ENCODE results near the gene DESI1. TPM values are rescaled to one million over a fixed set of nuclear protein-coding genes. Genes with fewer than 3 reads are reported as not detected.

Gene DESI1
- total RNA-seq, 1 experiment from 2014 or later = 30.2 TPM

DNA sequence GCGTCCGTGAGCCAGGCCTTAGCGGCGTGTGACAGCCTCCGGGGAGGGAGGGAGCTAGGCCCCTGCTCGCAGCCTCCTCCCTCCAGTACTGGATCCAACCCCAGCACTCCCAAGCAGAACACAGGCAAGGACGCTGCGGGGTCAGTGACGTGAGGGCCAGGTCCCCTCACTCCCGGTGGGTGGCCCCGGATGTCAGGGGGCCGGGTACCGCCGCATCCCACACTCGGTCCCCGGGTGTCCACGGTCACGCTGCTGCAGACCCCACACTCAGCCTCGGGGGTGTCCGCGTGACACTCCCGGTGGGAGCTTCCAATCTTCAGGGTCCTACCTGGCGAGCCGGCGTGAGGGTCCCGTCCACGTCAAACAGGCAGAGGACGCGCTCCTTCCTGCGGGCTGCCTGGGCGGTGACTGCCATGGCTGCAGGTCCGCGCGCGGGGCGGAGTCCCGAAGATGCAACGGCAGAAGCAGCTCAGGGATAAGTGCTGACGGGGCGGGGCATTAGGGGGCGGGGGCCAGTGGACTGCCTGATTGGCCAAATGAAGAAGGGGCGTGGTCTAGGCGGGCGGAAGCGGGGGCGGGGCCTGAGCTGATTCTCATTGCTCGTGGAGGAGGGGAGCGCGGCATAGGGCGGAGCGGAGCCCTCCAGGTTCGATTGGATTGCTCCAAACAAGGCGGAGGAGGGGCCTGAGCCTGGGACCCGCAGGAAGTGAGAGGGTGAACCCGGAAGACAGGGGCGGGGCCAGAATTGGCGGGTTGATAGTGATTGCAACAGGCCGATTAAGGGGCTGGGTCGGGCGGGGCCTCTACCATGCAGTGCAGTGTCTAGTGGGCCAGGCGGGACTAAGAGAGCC is 31.2 kb downstream of the DESI1 start, which contains the start of gene PMM1:
Gene PMM1, minus strand, starts transcription at position 450 of the 851 bp plus-strand sequence. Its CDS starts 35 bp downstream, at position 415.
- Histone ChIP-seq H3K79me1 (ENCODE audit: insufficient read depth, low read depth, low read length, poor library complexity, severe bottlenecking) (no peaks in the 10 kb centered on the region), H3K79me2 (ENCODE audit: insufficient read depth, low read length) (no peaks in the 10 kb centered on the region), H2BK15ac (ENCODE audit: low read depth, low read length) (no peak within 1 kb of the TSS), H3T11ph (ENCODE audit: low read length) (no peak within 1 kb of the TSS), H3K4me2 (ENCODE audit: insufficient read depth, insufficient read length, low read length) (peak within 1 kb of the TSS; percentile 75), H3K18ac (ENCODE audit: insufficient read length, low read depth, low read length) (no peak within 1 kb of the TSS), H3K14ac (ENCODE audit: insufficient read depth, low read length) (no peak within 1 kb of the TSS; the same call in 1 of the 2 replicates), H2BK12ac (ENCODE audit: insufficient read length, low read depth, low read length) (no peak within 1 kb of the TSS), H3K23ac (ENCODE audit: insufficient read length, low read depth, low read length) (no peak within 1 kb of the TSS), H2BK5ac (ENCODE audit: insufficient read length, low read length) (no peak within 1 kb of the TSS), H2BK20ac (ENCODE audit: low read depth, low read length, poor library complexity, severe bottlenecking) (no peak within 1 kb of the TSS), H3K9ac (ENCODE audit: extremely low read depth, insufficient read length, low read length) (peak within 1 kb of the TSS; percentile 5), H4K91ac (ENCODE audit: insufficient read length, low read depth, low read length) (no peak within 1 kb of the TSS), H3K23me2 (ENCODE audit: insufficient read length, low read depth, low read length, poor library complexity, severe bottlenecking) (peaks cover 7% of the 10 kb centered on the region), H3K9me3 (ENCODE audit: control insufficient read depth, low read depth, low read length) (no peaks in the 10 kb centered on the region), H3K4me1 (ENCODE audit: insufficient read depth, low read length) (no peaks in the 10 kb centered on the region), H2AFZ (ENCODE audit: low read length) (no peak within 1 kb of the TSS), H4K5ac (ENCODE audit: insufficient read length, low read depth, low read length) (no peak within 1 kb of the TSS), H4K20me1 (ENCODE audit: control insufficient read depth, insufficient read depth, insufficient read length) (no peaks in the 10 kb centered on the region), H3K27me3 (ENCODE audit: insufficient read depth, low read length) (no peaks in the 10 kb centered on the region), H2AK5ac (ENCODE audit: insufficient read length, low read length) (no peak within 1 kb of the TSS), H4K8ac (replicated peaks; ENCODE audit: insufficient read length, low read depth, low read length) (no peak within 1 kb of the TSS), H2BK120ac (ENCODE audit: low read depth, low read length, poor library complexity, severe bottlenecking) (no peak within 1 kb of the TSS), H3K27ac (ENCODE audit: insufficient read length, low read depth, low read length) (no peak within 1 kb of the TSS), H3K4ac (ENCODE audit: low read depth, low read length) (no peak within 1 kb of the TSS; the same call in 1 of the 2 replicates), H3K56ac (ENCODE audit: insufficient read length, low read depth, low read length) (no peak within 1 kb of the TSS)
- peaks cover 6 to 8% of the 10 kb centered on the region in 2 experiments for H3K4me1 Mint-ChIP-seq
- WGBS (ENCODE audit: extremely low coverage, insufficient read length, low lambda C conversion rate) = no CpG with 5 or more reads among the region's 61 CpGs
- 0 out of 5 replicates have a peak, but pooled peaks cover 0 to 3% of the 10 kb centered on the region in 2 experiments for H3K9me3 Mint-ChIP-seq
- H3K27ac Mint-ChIP-seq = peak within 1 kb of the TSS; percentile 91 to 96 (median 92); a peak in 6 of 7 replicates
- H3K27me3 Mint-ChIP-seq (ENCODE audit: low read depth) = peaks cover 5% of the 10 kb centered on the region
- TF ChIP-seq, protein P1, sequence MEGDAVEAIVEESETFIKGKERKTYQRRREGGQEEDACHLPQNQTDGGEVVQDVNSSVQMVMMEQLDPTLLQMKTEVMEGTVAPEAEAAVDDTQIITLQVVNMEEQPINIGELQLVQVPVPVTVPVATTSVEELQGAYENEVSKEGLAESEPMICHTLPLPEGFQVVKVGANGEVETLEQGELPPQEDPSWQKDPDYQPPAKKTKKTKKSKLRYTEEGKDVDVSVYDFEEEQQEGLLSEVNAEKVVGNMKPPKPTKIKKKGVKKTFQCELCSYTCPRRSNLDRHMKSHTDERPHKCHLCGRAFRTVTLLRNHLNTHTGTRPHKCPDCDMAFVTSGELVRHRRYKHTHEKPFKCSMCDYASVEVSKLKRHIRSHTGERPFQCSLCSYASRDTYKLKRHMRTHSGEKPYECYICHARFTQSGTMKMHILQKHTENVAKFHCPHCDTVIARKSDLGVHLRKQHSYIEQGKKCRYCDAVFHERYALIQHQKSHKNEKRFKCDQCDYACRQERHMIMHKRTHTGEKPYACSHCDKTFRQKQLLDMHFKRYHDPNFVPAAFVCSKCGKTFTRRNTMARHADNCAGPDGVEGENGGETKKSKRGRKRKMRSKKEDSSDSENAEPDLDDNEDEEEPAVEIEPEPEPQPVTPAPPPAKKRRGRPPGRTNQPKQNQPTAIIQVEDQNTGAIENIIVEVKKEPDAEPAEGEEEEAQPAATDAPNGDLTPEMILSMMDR (conservative IDR thresholded peaks at IDR 0.05) = no peak
- peaks cover 0 to 3% (median 2%) of the 10 kb centered on the region in 3 experiments; a peak in 3 of 7 replicates for H3K36me3 Mint-ChIP-seq (ENCODE audit: insufficient read depth in 1 of 3, low read depth in 3 of 3)
- peak; percentile 100 for DNase-seq
- H3K4me3 Mint-ChIP-seq = peak within 1 kb of the TSS; percentile 86 to 92

Measured in H9 (cell line).